GM18873 (cell line): Measurements from ENCODE around the gene RUFY4.

ENCODE experiments used
- ATAC-seq: cut with Tn5 transposase; IDR thresholded peaks from one replicate; pipeline ENCODE4 v1.9.1; 2021; ENCODE audit warnings: mild to moderate bottlenecking, moderate library complexity, moderate number of reproducible peaks; ENCODE audit not compliant: unreplicated experiment, low FRiP score

Gene RUFY4

GRCh38 chr2:218059289-218059688, 9.8 kb upstream of the RUFY4 start:
- no peak for ATAC-seq

- no peak for ATAC-seq
Observed at GRCh38 chr2:218060118-218060517, 8.9 kb upstream of the RUFY4 start.

- ATAC-seq, result no peak
Observed at GRCh38 chr2:218060950-218061660, 7.9 kb upstream of the RUFY4 start.

GRCh38 chr2:218063486-218063885, 5.6 kb upstream of the RUFY4 start:
- no peak for ATAC-seq

GRCh38 chr2:218063896-218064295, 5.2 kb upstream of the RUFY4 start:
- ATAC-seq, result no peak

GRCh38 chr2:218065239-218066006, 3.6 kb upstream of the RUFY4 start:
- no peak for ATAC-seq

- no peak for ATAC-seq
Observed at GRCh38 chr2:218066926-218067515, 2.0 kb upstream of the RUFY4 start.

- no peak for ATAC-seq
Observed at GRCh38 chr2:218067523-218067922, 1.5 kb upstream of the RUFY4 start.

GRCh38 chr2:218069606-218070300, 700 bp downstream of the RUFY4 start:
- ATAC-seq, result no peak

- no peak for ATAC-seq
Observed at GRCh38 chr2:218070587-218070986, 1.5 kb downstream of the RUFY4 start.

GRCh38 chr2:218071218-218071937, 2.3 kb downstream of the RUFY4 start:
- ATAC-seq, result no peak

GRCh38 chr2:218072002-218072401, 2.9 kb downstream of the RUFY4 start:
- no peak for ATAC-seq

- no peak for ATAC-seq
Observed at GRCh38 chr2:218072478-218073024, 3.5 kb downstream of the RUFY4 start.

GRCh38 chr2:218073185-218073584, 4.1 kb downstream of the RUFY4 start:
- no peak for ATAC-seq

GRCh38 chr2:218074031-218074430, 5.0 kb downstream of the RUFY4 start:
- ATAC-seq, result no peak

- no peak for ATAC-seq
Observed at GRCh38 chr2:218075975-218076811, 7.1 kb downstream of the RUFY4 start.

GRCh38 chr2:218077464-218078216, 8.6 kb downstream of the RUFY4 start:
- no peak for ATAC-seq
